ENCODE measurements around the gene KPNA2.
"Not testable (repeated sequence)": the region's sequence is repeated elsewhere in the genome, so short reads cannot be mapped to it uniquely, and the experiment has no call there.

Gene KPNA2

DNA sequence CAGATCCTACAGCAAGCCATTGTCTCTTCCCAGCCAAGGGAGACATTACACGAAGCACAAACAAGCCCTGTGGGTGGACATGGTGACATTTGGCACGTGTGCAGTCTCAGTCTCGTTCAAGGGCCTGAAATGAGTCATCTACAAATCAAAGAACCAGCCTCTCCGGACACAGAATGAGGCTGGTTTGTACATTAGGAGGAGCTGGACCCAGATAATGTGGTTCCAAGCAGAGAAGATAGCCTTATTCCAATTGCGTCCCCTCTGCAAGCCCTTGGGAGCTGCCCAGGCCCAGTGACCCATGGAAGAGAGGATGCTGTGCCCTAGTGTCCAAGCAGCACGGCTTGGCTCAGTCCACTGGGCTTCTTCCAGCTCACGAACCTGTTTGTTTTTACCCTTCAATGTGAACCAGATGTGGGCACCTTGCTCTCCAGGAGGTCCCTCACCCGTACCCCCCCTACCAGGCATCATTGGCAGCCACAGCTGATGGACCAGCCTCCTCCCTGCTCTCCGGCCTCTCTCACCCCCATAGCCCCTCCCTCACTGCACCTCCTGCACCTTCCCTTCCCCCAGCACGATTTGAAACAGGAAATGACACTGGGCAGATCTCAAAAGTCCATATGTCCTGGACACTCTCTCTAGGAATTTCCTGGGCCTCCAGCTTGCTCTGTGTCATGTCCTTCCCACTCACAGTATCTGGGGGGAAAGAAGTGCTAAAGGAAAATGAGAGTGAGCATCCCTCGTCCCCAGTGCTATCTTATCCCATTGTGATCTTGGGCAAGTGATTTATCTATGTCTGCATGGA is 26.2 kb downstream of the KPNA2 start:
- DNase-seq (ENCODE audit: low spot score) = no peak

DNA sequence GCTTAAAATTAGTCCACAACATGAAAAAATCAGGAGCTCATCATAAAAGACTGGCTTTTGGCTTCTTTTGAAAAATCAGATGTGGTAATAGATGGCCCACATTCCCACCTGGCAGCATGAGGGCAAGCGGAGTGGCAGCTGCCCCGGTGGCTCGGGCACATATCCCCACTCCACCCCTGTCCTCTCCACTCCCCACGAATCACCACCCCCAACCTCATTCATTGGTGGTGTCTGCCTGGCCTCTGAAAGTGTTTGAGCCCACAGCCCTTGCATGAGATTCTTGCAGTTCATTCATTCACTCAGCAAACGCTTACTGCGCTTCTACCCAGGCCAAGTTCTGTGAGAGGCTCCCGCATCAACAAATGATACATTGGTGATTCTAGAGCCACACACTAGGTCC is 29.8 kb downstream of the KPNA2 start:
- not testable (repeated sequence) for DNase-seq (ENCODE audit: low spot score)

DNA sequence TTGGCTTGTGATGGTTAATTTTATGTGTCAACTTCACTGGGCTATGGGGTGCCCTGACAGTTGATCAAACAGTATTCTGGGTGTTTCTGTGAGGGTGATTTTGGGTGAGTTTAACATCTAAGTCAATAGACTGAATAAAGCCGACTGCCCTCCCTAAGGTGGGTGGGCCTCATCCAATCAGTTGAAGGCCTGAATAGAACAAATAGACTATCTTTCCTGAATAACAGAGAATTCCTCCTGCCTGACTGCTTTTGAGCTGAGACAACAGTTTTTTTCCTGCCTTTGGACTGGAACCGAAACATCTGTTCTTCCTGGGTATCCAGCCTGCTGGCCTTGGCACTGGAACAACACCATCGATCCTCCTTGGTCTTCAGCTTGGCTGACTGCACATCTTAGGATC is 33.0 kb downstream of the KPNA2 start:
- not testable (repeated sequence) for DNase-seq (ENCODE audit: low spot score)

DNA sequence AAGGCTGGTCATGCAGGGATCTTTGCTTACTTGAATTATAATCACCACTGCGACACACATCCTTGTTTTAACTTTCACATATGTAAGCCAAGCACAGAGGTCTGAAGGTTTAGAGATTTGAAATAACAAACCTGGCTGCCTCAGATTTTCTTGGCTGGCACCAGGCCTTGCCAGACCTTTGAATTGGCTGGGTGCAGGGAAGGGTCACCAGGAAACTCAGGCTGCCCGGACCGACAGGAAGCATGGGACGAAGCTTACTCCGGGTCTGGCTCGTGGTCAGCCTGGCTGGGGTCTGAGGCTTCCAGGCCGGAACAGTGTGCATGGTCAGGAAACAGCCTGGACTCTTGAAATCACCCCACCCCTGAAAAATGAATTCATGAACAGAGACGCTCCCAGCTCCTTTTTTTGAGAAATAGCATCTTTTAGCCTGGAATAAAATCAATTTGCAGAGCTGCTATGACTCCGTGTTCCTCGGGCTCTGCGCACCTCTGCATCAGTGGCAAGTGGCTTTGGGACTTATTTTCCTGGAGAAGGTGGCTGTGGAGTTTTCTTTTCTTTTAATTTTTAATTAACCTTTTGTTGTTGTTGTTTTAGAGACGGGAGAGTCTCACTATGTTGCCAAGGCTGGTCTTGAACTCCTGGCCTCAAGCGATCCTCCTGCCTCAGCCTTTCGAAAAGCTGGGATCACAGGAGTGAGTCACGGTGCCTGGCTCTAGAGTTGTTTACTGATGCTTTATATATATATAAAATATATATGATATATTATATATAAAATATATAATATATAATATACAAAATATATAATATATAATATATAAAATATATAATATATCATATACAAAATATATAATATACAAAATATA is 35.3 kb downstream of the KPNA2 start:
- not testable (repeated sequence) for DNase-seq (ENCODE audit: low spot score)

DNA sequence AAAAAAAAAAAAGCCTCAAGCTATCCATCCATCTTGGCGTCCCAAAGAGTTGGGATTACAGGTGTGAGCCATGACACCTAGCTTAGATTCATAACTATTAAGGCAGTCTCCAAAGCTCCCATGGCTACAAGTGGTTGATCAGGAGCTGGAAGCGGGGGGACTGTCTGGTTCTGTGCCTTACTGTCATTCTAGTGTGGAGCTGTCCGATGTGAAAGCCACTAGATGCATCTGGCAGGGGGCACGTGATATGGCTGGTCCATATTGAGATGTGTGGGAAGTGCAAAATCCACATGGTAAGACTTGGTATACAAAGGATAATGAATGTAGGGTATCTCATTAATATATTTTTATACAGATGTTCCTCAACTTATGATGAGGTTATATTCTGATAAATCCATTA is 38.7 kb downstream of the KPNA2 start:
- DNase-seq (ENCODE audit: low spot score) = no peak

DNA sequence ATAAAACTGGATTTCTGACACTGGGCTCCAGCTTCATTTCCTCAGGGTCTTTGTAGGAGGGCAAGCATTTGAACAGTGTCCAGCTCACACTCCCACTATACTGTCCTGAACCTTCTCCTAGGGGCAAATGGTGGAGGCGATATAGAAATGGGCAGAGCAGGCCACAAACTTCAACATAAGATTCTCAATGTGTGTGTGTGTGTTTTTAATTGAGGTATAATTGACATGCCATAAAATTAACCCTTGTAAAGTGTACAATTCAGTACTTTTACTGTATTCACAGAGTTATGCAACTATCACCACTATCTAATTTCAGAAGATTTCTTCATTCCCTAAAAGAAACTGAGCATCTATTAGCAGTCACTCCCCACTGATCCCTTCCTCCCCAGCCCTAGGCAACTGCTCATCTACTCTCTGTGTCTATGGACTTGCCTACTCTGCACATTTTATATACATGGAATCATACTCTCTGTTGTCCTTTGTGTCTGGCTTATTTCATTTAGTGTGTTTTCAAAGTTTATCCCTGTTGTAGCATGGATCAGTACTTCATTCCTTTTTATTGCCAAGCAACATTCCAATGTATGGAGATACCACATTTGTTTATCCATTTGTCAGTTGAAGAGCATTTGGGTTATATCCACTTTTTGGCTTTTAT is 40.5 kb downstream of the KPNA2 start:
- not testable (repeated sequence) for DNase-seq (ENCODE audit: low spot score)

DNA sequence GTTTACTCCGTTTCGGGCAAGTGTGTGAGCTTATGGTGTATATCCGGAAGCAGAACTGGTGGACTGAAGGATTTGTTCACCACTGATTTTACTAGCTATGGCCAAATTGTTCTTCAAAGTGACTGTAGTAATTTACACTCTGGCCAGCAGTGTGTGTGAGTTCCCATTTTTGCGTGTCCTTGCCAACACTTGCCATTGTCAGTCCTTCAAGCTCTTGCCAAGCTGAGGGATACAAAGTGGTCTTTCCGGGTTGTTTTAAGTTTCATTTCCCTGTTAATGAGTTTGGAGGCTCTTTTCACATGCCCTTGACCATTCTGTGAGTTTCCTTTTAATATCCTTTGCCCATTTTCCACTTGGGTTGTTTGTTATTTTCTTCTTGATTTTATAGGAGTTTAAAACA is 42.0 kb downstream of the KPNA2 start:
- DNase-seq (ENCODE audit: low spot score) = not testable (repeated sequence)

DNA sequence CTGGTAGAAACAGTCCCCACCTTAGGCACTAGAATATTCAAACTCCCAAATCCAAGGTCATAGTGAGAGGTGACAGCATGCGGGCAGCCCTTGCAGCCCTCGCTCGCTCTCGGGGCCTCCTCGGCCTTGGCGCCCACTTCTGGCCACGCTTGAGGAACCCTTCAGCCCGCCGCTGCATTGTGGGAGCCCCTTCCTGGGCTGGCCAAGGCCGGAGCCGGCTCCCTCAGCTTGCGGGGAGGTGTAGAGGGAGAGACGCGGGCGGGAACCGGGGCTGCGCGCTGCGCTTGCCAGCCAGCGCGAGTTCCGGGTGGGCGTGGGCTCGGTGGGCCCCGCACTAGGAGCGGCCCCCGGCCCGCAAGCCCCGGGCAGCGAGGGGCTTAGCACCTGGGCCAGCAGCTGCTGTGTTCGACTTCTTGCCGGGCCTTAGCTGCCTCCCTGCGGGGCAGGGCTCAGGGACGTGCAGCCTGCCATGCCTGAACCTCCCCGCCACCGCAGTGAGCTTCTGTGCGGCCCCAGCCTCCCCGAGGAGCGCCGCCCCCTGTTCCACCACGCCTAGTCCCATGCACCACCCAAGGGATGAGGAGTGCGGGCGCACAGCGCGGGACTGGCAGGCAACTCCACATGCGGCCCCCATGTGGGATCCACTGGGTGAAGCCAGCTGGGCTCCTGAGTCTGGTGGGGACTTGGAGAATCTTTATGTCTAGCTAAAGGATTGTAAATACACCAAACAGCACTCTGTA is 45.0 kb downstream of the KPNA2 start:
- no peak for DNase-seq (ENCODE audit: low spot score)

DNA sequence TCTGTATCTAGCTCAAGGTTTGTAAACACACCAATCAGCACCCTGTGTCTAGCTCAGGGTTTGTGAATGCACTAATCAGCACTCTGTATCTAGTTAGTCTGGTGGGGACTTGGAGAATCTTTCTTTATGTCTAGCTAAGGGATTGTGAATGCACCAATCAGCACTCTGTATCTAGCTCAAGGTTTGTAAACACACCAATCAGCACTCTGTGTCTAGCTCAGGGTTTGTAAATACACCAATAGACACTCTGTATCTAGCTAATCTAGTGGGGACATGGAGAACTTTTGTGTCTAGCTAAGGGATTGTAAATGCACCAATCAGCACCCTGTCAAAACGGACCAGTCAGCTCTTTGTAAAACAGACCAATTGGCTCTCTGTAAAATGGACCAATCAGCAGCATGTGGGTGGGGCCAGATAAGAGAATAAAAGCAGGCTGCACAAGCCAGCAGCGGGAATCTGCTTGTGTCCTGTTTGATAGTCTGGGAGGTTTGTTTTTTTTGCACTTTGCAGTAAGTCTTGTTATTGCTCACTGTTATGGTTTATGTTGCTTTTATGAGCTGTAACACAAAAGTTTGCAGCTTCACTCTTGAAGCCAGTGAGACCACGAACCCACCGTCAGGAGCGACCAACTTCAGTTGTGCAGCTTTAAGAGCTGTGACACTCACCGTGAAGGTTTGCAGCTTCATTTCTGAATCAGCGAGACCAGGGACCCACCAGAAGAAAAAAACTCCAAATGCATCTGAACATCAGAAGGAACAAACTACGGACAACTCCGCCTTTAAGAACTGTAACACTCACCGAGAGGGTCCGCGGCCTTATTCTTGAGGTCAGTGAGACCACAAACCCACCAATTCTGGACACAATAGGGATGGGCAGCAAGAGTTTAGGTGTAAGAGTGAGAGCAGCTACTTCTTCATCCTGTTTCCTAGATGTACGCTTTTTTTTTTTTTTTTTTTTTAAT is 46.0 kb downstream of the KPNA2 start:
- not testable (repeated sequence) for DNase-seq (ENCODE audit: low spot score)

DNA sequence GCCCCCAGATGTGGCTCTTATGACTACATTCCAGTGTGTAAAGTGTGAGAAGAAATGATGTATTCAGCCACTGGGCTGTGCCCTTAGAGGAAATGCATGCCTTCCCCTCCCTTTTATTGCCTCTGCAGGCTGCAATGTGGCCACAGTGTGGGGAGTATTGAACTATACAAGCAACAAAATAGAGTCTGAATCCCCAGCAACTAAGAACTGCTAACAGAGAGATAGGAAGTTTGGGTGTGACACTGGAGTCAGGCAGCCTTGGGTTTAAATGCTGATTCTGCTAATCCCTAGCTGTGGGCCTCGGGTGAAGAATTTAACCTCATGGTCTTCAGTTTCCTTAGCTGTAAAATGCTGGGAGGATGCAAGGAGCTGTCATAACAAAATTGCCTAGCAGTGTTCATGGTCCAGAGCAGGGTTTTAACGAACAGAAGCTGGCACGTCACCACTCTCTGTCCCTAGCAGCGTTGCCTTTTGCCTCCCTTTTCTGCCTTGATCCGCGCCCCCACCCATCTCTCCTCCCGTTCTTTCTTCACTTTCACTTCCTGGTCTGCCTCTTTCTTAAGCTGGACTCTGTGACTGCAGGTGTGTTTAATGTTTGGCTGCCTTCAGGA is 50.3 kb downstream of the KPNA2 start:
- DNase-seq (ENCODE audit: low spot score) = peak; percentile 27

DNA sequence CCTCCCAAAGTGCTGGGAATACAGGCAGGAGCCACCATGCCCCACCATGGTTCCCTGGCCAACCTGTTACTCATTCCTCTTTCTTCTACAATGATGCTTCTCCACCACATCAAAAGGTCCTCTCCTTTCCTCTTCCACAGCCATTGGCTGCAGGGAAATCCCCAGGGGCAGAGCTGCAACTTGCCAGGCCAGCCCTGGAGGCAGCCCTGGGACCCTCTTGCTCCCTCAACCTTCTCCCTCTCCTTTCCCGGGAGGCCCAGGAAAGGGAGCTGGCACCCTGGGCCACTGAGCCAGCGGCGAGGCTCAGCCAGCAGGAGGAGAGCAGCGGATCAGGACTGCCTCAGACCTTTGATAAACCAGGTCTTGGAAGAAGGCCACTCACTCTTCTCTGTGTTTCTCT is 51.1 kb downstream of the KPNA2 start:
- peak; percentile 28 for DNase-seq (ENCODE audit: low spot score)

DNA sequence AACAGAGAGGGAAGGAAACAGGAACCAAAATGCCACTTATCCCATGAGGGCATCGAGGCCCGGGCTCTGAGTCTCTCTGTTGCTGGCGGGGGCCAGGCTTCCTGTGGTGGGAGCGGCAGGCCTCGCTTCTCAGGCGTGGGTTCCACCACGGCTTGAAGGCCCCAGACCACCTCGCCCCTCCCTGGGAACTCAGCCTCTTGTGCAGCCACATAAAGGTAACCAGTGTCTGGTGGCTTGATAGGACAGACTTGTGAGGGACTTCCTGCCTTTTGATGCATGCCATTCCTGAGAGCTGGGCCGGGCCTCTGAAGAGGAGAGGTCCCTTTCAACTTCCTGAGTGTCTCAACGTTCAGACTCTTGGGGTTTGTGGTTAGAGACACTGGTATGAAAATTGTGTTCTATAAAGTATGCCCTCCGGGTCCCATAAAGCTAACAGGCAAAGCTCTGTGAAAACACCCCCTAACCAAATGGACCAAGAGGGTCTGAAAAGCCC is 51.6 kb downstream of the KPNA2 start:
- DNase-seq (ENCODE audit: low spot score) = not testable (repeated sequence)

DNA sequence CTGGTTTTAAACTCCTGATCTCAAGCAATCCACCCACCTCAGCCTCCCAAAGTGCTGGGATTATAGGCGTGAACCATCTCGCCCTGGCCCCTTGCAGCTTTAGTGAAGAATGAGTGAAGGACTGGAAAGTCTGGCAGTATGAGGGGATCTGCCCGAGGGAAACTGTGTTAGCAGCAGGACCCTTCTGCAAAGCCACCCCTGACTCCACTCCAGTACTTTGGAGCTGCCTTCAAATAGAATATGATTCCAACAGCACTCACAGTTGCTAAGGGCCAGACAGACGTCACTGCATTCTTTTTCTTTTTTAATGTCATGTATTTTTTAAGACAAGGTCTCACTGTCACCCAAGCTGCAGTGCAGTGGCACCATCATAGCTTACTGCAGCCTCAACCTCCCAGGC is 52.3 kb downstream of the KPNA2 start:
- DNase-seq (ENCODE audit: low spot score) = no peak

DNA sequence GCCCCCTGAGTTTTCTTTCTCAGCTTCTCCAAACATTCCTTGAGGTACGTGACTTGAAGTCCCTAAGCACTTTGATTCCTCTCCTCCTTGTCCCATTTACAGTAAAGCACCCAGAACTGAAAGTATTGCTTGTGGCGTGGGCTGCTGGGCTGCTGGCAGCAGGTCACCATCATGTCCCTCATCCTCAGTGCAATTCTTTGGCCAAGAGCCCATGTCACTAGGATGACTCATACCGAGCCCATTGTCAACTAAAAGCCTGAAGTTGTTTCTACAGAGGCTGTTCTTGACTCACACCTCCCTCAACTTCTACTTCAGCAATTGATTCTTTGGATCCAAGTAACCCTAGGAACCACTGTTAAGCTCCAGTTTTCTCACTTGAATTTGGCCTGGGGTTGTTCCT is 54.3 kb downstream of the KPNA2 start:
- peak; percentile 50 for DNase-seq (ENCODE audit: low spot score)

DNA sequence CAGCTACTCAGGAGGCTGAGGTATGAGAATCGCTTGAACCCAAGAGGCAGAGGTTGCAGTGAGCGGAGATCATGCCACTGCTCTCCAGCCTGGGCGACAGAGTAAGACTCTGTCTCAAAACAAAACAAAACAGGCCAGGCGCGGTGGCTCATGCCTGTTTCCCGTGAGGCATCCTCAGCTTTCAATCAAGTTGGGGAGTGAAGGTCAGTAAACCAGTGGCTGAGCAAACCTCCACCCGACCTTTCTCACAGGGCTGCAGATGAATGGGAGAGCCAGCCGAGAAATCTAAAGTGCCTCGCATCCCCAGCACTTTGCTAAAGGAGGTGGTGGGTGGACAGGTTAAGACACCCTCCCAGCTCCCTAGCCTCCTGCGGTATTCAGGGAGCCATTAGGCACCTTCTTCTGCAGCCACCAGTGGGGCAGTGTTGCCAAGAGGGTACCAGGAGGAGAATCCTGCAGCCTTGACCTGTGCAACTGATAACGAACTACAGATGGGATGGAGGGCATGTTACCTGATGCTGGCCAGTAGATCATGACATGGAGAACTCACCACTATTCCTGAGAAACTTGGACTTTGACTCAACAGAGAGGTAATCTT is 59.0 kb downstream of the KPNA2 start:
- no peak for DNase-seq (ENCODE audit: low spot score)

DNA sequence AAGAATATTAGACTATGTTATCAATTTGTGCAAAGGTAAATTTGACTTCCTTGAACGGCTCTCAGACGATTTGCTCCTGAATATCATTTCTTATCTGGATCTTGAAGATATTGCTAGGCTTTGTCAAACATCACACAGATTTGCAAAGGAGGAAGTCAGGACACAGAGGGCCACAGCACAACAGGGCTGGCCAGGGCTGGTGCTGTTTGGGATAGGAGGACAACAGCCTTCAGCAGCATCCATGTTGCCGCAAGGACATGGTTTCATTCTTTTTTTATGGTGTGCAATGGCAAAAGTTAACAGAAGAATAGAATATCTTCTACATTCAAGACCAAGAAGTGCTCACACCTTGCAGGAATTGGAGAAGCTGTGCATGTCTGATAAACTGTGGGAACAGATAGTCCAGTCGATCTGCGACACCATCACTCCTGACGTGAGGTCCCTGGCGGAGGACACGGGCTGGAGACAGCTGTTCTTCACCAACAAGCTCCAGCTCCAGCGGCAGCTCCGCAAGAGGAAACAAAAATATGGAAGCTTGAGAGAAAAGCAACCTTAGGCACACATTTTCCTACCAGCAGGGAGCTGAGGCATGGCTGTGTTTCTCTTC is 59.8 kb downstream of the KPNA2 start:
- DNase-seq (ENCODE audit: low spot score) = no peak

DNA sequence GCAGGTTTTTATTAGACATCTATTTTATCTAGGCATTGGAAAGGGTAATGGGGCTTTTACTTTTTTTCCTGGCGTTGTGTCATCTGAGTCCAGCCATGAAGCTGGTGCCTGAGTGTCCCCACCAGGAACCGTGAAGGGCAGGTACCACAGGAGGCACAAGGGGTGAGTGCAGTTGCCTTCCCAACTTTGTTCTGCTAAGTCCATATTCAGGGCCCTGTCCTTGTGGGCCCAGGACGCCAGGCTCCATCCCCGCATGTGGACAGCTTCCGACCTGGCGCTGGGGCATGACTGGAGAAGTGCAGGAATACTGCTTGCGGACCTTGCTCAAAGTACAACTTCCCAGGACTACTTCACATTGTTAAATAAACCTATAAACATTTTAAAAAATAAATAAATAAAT is 60.6 kb downstream of the KPNA2 start:
- DNase-seq (ENCODE audit: low spot score) = no peak

Data from activated CD4-positive, alpha-beta T cell treated with anti-CD3 and anti-CD28 coated beads, Interleukin-2, Interleukin-4, amounts not matched to agents 100 ng/mL and 50 ng/mL, durations not matched to agents 16 hours and 8 hours (primary cell).